COLO829 (cell line): Measurements from ENCODE around the gene POLE.
"Not testable (repeated sequence)": the region's sequence is repeated elsewhere in the genome, so short reads cannot be mapped to it uniquely, and the experiment has no call there.

Experiments
- DNase-seq: peaks from one replicate; pipeline ENCODE4 v3.0.0; 2012; ENCODE audit warnings: low spot score

The POLE gene

DNA sequence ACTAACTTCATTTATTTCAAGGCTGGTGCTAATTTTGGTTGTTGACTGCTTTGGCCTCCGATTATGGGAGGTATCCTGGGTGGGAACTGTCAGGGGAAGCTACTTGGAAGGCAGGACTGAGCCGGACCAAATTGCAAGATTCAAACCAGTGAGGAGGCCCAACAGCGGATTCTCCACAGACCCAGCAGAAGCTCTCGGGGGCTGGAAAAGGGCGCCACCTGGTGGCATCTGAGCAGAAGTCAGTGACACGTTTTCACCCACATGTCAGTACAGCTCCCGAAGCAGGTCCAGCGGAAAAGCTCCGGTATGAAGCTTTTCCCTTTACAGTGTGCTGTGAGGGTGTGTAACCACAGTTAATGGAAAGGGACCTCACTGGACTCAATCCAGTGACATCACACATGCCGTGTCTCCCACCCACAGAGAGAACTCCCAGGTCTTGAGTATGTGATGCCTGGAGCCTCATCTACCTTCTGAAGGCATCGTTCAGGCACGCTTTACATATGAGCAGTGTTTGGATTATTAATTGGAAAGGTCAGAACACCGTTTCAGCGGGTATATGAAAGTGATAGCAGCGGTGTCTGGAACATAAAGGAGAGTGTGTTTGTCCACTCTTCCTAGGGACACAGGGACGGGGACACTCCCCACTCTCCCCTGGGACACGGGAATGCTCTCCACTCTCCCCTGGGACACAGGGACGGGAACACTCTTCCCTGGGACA, 72.1 kb downstream of the POLE start:
- peak; percentile 74 for DNase-seq

DNA sequence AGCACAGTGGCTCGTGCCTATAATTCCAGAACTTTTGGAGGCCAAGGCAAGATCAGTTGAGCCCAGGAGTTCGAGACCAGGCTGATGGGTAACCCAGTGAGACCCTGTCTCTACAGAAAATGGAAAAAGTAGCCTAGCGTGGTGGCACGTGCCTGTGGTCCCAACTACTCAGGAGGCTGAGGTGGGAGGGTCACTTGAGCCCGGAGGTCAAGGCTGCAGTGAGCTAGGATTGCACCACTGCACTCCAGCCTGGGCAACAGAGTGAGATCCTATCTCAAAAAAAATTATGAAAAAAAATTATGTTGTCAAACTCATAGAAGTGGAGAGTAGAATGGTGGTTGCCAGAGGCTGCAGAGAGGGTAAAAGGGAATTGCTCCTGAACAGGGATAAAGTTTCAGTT, 73.1 kb downstream of the POLE start:
- no peak for DNase-seq

DNA sequence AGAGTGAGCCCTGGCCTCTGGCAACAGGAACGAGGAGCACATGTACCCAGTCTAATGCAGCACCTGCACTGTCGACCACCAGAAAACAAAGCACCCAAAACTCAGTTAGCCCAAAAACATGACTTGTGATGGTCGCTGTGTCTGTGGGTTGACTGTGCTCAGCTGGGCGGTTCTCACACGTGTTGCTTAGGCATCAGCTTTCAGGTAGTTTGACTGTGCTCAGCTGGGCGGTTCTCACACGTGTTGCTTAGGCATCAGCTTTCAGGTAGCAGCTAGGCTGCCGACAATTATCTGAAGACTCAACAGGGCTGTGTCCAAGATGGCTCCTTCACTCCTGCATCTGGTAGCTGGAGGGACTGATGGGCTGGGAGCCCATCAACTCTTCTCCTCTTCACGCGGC, 75.5 kb downstream of the POLE start:
- no peak for DNase-seq

DNA sequence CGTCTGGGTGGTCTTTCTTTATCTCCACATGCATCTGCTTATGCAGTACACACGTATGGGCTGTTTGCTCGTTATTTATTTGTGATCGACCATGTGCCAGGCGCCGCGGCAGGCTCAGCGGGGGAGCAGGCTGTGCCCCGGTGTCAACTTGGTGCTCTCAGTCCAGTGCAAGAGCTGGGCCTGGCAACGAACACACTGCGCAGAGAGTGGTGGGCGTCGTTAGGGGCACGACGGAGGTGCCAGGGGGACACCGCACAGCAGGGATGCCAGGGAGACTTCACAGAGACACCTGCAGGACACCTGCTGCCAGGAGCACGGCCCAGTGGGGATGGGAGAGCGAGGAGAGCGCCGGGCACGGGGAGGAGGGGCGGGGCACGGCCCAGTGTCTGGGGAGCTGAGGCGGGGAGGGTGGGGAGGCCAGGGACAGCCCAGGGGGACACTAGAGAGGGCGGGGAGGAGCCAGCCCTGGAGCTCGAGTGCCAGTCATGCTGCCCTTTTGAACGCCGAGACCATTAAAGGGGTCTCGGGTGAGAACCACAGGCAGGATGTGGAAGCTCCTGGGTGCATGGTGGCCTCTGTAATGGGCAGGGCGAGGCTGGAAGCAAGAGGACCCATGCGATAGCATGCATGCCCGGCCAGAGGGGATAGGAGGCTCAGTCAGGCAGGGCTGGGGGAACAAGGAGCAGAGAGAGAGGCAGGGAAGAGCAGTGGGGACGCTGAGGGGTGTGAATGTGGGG, 76.1 kb downstream of the POLE start:
- no peak for DNase-seq

DNA sequence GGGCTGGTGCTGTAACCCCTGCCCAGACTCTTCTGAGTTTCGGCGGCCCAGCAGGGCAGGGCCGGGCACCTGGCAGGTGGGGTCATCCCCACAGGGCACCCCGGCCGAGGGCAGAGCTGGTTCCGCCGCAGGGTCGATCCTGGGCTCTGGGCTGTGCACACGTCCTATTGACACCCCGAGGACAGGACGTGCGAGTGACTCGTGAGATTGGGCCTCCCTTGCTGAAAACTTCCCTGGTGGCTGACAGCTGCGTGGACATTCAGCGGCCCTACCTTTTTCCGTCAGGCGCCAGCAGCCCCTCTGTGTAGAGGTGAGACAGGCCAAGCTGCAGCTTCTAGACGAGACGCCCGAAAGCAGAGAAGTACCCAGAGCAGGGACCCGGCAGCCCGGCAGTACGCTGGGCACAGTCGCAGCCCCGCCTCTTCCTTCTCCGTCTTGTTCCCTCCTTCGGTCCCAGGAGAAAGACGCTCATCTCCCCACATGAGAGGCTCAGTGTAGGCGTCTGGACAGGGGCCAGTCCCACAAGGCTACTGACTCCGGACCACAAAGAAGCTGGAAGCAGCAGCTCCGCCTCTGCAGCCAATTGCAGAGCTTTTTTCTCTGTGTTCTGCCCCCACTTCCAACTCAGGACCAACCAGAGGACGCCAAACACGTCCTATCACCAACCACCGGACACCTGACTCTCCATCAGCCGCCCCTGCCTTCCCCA, 76.9 kb downstream of the POLE start, which contains the start of gene LRCOL1:
TSS of gene LRCOL1 (minus strand) at position 532 of the 709 bp plus-strand sequence. CDS start 4,331 bp downstream, outside the sequence.
- DNase-seq, result peak; percentile 63

DNA sequence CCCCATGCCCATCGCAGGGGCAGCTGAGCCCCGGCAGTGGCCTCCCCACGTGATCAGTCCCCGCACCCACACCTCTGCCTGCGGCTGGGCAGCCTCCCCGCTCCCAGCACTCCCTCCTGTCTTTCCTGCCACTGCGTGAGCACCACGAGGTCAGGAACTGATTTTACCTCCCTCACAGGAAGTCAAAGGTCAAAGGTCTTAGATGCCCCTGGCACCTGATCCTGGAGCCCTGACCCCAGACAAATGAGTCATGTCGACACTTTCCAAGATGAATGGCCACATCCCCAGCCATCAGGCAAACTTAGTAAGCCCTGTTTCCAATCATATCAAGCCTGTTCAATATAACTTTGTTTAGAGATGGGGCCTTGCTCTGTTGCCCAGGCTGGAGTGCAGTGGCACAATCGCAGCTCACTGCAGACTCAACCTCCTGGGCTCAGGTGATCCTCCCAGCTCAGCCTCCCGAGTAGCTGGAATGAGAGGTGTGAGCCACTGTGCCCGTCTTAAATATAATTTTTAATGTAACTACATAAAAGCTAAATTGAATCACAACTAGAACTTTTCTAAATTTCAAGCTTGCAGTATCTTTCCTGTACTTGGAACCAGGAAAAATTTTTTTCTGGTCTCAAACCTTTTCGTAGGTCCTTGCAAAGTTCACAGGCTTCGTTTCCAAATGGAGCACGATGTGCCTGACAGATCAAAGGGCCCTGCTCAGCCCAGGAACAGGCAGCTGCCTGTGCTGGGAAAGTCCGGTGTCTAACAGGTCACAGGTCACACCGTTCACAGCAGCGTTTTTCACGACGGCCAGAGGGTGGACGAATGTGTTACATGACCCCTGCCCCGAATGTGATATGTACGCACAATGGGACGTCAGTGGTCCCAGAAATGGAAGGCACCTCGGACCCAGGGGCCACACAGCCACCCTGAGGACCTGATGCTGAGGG, 78.6 kb downstream of the POLE start:
- no peak for DNase-seq

DNA sequence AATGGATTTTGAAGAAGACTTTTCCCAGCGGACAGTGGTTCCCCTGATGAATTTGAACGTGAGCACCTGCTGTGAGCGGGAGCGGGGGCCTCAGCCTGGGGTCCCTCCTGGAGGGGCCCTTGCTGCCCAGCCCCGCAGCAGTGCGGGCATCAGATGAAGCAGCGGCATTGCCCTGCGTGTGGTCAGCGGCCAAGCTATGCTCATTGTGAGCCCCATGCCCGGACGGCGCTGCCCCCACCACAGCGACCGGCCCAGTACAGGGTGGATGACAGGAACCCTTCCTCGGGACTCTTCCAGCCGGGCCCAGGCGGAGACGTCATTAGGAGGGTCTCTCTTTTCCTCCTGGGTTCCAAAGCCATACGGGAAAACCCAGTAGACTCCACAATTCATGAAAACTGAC, 80.2 kb downstream of the POLE start:
- DNase-seq, result no peak

DNA sequence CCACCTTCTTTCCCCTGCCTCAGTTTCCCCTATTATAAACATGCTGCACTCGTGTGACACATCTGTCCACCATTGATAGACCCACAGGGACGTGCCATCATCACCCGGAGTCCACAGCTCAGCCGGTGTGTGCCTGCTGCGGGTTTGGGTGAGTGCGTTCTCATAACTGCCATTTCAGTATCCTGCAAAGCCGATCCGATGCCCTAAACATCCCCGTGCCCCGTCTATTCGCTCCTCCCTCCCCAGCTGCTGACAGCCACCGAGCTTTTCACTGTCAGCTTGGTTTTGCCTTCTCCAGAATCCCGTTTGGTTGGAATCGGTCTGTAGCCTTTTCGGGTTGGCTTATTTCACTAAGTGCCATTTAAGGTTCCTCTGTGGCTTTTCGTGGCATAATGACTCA, 80.7 kb downstream of the POLE start:
- DNase-seq, result no peak

DNA sequence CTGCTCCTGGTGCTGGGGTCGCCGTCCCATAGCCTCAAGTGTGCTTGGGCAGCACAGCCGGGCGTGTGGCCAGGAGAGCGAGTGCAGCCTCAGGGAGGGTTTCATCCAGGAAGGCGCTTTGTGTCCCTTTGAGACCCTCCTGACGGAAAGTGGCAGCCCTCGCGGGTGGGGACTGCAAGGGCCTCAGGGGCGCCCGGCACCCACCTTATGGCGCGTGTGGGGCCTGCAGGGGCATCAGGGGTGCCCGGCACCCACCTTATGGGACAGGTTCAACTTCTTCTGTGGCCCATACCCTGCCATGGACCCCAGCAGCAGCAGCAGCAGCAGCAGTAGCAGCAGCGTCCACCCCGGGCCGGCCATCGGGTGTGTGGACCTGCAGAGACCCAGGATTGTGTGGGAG, 81.2 kb downstream of the POLE start:
- no peak for DNase-seq

DNA sequence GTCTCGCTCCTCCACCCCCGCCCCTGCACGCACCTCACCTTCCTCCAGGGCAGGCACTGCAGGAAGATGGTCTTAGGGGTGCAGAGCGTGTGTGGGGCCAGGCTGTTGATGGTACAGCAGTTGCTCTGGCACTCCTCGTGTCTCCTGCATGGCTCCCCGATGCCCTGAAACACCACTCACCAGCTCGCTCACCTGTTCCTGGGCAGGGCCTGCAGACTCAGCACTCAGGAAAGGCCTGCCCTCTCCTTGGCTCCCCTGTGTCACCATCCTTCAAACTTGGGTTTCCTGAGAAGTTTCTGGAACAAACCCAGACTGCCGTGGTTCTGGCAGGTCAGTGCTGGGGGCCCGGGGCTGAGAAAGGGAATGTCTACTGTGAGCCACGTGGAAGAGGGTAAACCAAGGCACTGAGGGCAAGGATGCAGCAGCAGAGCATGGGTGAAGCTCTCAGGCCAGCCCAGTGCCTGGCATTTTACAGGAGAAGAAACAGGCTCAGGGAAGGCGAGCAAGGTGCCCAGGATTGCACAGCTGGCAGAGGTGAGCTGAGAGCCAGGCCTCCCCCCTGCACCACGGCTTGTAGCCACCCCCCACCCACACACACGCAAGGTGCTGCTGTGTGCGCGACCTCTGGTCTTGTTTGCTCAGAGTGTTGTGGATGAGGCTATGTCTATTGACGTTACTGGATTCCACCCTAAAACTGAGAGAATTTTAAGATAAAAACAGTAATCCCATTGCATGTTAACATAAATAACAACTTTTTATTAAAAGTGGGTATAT, 82.3 kb downstream of the POLE start:
- no peak for DNase-seq

DNA sequence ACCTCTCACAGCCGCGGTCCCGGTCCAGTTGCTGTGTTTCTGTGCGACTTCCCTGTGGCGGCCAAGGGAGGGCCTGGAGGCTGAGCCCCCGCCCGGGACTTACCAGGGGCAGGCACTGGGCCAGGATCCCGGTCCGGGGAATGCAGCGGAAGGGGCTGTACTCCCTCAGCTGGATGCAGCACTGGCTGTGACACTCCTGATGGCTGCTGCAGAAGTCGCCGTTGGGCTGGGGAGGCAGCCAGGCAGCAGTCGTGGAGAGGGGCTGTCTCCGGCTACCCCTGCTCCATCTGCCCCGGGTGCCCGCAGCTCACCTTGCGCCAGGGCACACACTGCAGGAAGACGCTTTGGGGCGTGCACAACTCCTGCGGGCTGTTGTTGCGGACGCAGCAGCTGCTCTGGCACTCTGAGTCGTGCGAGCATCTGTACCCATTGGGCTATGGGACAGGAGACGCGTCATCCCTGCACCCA, 83.0 kb downstream of the POLE start:
- DNase-seq, result no peak

DNA sequence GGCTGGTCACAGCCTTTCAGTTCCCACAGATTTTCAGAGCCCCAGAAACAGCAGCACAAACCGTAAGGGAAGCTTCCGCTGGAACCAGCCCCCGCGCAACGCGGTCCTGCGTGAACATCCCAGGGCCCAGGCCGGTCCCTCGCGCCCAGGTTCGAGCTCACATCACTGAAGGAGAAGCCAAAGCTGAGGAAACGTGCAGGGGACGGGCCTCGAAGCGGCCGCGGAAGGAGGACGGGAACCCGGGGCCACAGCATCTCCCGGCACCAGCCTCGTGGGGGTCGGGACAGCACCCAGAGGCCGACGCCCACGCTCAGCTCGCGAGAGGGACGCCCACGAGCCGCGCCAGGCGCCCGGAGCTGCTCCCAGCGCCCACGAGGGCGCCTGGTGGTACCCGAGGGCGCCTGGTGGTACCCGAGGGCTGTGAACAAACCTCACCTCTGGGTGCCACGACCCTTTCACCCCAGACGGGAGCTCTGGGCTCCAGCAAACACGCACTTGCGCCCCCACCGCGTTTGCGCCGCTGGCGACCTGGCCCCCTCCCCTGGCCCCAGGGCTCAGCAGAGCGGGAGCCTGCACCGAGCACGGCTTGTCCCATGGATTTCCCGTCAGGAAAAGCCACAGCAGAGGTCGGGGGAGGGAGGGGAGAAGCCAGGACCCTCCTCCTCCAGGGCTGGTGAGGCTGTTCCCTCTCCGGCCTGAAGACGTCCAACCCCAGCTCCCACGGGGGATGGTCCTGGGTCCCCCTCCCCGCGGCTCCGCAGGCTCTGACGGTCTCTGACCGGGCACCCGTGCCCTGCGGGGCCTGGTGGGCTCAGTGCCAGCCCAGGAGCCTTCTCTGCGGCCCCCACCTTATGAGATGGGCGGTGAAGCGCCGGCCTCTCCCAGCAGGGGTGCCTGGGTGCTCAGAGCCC, 83.6 kb downstream of the POLE start:
- no peak for DNase-seq

DNA sequence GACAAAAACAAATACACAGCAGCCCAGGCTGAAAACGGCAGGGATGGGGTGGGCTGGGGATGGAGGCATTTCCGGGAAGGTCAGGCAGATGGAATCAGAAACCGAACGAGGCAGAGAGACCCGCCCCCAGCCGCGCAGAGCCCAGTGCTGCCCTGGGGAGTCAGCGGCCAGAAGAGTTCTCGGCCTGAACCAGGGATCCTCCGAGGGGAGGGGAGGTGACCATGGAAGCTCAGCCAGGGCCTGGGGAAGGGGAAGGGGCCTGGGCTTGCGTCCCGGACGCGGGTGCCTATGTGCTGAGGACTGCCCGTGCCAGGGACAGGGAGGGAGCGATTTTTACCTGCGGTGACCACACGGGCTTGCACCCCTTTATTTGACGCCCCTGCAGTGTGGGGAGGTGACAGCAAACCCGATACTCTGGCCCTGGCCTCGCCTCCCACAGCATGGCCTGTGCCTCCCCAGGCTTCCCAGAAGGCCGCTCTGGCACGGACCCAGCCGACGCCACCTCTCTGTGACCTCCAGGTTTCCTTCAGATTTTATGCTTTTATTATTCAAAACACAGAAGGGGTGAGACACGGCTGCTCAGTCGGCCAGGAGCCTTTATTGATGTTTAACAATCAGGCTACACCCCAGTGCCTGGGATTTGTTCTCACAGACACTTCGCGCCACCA, 84.4 kb downstream of the POLE start:
- no peak for DNase-seq

DNA sequence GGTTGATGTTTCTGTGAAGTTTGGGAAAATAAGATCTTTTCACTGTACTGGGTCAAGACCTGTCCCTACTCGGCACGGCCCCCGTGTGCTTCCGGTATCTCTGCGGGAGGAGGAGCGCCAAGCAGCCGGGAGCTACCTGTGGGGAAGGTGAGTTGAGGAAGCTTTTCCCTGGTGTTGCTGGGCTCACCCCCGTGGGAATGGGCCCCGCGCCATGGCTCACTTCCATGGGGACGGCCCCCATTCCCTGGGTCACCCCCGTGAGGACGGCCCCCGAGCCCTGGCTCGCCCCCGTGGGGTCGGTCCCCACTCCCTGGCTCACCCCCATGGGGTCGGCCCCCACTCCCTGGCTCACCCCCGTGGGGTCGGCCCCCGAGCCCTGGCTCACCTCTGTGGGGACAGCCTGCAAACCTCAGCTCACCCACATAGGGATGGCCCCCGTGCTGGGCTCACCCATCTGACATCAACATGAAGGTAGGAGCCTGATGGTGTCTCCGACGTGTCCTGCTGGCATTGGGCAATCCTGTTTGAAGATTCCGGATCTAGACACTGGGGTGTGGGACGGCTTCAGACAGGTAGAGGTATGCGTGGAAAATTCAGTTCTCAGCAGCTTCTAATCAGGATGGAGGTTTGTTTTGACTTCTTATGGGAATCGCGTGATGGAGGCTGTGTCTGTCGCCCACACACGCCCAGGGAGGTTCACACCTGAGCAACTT, 85.8 kb downstream of the POLE start:
- no peak for DNase-seq

DNA sequence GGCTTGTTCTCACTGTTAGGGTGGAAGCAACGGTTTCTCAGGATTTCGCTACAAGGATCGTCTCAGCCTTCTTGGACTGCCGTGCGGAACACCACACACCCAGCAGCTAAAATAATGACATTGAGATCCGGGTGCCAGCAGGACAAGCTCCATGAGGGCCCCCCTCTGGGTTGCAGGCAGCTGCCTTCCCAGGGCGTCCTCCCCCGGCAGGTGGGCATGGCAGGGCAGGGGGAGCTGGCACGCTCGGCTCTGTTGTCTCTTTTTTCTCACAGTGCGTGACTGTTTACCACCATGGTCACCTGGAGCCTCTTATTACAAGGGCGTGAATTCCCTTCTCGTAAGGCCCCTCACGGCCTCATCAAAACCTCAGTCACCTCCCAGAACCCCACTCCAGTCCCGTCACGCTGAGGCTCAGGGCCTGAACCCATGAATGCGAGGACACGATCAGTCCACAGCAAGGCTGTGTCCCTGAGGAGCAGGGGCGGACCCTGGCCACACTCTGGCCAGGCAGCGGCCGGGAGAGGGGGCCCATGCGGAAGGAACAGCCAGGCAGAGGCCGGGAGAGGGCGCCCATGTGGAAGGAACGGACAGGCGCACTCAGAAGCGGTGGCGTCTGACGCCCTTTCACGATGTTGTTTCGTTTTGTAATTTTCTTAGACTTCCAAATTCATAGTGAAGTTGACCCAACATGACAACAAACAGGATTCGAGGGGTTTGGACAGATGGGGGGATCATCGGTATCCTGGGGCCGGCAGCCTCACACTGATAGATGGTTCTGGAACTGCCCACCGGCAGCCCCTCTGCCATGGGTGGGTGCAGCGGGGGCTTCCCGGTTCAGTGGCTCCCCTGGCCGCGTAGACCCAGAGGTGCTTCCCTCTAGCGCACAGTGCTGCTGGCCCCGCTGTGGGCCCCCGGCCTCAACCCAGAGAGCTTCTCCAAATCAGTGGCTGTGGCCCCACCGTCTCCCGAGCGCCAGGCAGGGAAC, 86.8 kb downstream of the POLE start:
- DNase-seq, result no peak

DNA sequence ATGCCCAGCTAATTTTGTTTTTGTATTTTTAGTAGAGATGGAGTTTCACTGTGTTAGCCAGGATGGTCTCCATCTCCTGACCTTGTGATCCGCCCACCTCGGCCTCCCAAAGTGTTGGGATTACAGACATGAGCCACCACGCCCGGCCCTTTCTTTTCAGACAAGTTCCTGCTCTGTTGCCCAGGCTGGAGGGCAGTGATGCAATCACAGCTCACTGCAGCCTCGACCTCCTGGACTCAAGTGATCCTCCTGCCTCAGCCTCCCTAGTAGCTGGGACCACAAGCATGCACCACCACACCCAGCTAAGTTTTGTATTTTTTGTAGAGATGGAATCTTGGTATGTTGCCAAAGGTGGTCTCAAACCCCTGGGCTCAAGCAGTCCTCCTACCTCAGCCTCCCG, 87.6 kb downstream of the POLE start:
- not testable (repeated sequence) for DNase-seq
